GM11168 (cell line): ENCODE data around the gene SNCAIP.

ENCODE experiments used
- in situ Hi-C: fragments of 300-500 bp; cut with MboI; formaldehyde crosslinking; loops from one replicate; pipeline ENCODE4 v1.12.0; 2022; ENCODE audit warnings: low sequenced_read_pairs; ENCODE audit not compliant: unreplicated experiment

Gene SNCAIP

DNA sequence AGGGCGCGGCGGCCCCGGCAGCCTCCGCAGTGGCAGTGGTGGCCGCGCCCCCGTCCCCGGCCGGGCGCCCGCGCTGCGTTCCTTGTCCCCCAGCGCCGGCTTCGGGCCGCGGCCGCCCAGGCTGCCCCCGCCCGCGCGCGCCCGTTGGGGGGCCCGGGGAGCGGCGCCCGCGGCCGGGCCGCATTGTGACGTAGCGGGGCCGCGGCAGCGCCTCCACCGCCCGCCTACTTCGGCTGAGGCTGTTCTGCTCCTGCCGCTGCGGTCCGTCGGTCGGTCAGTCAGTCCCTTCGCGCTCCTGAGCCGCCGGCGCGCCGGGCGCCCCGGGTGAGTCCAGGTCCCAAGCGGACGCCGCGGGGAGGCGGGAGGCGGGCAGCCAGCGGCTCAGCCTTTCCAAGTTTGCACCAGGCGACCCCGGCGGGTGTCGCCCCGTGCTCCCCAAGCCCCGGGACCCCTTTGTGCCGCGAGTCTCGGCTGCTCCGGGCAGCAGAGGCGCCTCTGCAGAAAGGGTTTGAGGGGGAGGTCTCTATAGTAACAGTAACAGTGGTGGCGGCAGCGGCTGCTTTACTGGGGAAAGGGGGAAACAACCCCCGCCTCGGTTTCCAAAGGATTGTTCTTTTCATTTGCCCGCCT lies at the start of gene SNCAIP:
SNCAIP (plus strand) TSS at position 277 of the 630 bp plus-strand sequence. CDS start 78,898 bp downstream, outside the sequence.
- in situ Hi-C loops, result no loop called here

GRCh38 chr5:122263352-122264030 lies 48.5 kb upstream of the SNCAIP start:
- in situ Hi-C loops, result no loop called here

DNA sequence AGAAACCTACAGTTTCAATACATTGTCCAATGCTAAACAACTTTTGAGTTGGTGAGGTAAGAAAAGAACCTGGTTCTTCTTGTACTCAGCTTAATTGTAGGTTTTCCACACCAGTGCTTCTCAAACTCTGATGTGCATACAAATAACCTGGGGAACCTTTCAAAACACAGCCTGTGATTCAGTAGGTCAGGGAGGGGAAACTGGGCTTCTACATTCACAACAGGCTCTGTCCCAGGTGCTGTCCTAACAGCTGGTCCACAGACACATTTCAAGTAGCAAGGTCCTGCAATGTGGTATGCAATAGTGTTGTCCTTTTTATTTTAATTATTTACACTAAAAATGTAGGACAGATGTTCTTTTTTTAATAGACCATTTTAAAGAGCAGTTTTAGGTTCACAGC lies 47.4 kb upstream of the SNCAIP start:
- in situ Hi-C loops, result no loop called here

- in situ Hi-C loops, result no loop called here
These were observed 44.9 kb upstream of the SNCAIP start for GRCh38 chr5:122267185-122267584.

DNA sequence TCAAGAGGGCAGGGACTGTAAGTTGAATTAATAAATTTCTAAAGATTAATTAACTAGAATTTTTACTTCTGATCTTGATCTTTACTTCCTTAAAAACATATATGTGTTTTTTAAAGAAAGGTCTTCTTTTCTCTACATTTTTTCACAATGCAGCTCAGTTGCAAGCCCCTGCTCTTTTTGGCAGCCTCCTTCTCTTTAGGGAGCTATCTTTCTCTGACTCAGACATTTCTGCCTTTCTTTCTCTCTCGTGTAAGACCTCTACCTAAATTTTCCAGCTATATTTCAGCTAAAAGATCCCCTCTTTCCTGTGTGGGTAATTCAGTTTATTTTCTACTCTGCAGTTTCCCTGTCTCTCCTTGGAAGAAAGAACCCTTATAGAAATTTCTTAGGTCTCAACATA lies 38.3 kb upstream of the SNCAIP start:
- in situ Hi-C loops, result no loop called here

- in situ Hi-C loops, result no loop called here
These were observed 28.4 kb upstream of the SNCAIP start for GRCh38 chr5:122283592-122283991.

- in situ Hi-C loops, result no loop called here
These were observed 25.5 kb upstream of the SNCAIP start for GRCh38 chr5:122286541-122286940.

GRCh38 chr5:122287101-122287500 lies 24.9 kb upstream of the SNCAIP start:
- in situ Hi-C loops, result no loop called here

- in situ Hi-C loops, result loop anchor here (10.0 kb wide), 1 partner anchor 134 kb away; no protein-coding TSS in a partner anchor
These were observed 20.8 kb upstream of the SNCAIP start for GRCh38 chr5:122291000-122291901.

DNA sequence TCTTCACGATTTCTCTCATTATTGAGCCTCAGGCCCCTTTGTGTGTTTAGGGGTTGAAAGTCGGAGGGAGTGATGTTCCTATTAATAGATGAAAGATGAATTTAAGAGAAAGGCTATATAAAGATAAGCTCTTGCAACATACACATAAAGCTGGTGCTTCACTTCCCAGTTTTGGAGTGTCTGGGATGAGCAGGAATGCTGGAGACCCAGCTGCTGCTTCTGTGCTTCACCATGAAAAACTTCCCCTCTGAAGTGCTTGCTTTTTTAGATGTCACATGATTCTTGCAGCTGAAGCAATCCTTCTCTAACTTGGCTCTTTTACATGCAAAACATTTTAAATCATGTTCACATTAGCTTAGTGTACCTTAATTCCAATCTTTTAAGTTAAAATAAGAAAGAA lies 19.7 kb upstream of the SNCAIP start:
- in situ Hi-C loops, result loop anchor here (10.0 kb wide), 1 partner anchor 132 kb away; no protein-coding TSS in a partner anchor

DNA sequence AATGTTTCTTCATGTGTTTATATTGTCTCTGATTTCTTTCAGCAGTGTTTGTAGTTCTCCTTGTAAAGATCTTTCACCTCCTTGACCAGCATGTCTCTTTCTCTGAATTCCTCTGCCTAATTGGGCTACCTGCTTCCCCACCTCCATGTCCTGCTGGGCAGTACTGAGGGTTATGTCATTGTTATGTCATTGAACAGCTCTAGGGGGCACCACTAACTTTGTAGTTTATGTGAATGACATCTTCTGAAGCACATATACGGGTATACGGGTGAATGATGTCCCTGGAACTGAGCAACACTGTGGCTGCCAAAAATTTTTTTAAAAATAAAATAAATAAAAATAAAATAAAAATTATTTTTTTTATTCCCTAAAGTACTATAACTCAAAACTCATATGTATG lies 16.9 kb upstream of the SNCAIP start:
- in situ Hi-C loops, result loop anchor here (10.0 kb wide), 1 partner anchor 130 kb away; no protein-coding TSS in a partner anchor

DNA sequence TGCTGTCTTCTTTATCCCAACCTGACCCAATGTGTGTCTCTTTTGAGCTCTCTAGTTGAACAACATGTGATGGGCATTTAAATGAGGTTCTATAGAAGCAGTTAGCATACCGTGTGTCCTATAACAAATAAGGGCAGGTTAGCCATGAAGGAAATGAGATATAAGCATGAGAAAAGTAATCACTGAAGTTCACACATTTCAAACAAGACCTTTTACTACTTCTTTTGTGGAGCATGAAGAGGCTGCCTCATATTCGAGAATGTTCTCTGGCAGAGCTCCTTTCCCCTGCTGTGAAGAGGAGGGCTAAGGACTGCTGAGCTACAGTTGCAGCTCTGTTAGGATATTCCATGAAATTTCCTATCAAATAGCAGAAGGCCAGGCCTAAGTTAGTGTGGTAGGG lies 15.2 kb upstream of the SNCAIP start:
- in situ Hi-C loops, result loop anchor here (10.0 kb wide), 1 partner anchor 128 kb away; no protein-coding TSS in a partner anchor

GRCh38 chr5:122297587-122298298 lies 14.3 kb upstream of the SNCAIP start:
- in situ Hi-C loops, result loop anchor here (10.0 kb wide), 1 partner anchor 127 kb away; no protein-coding TSS in a partner anchor

DNA sequence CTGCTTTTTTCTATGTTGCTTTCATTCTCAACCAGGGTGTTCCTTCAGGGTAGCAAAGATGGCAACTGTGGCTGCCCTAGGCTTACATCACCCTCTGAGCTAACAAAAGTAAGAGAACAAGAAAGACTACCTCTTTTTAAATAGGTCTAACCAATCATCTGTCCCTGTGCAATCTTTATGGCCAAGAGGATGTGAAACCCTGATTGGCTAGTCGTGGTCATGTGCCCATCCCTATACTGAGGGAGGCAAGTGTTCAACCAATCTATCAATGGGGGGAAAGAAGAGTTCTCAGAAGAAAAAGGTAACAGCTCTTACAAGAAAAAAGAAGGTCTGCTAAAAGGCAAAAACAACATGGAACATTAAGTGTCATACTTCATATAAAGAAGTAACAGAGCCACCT lies 11.7 kb upstream of the SNCAIP start:
- in situ Hi-C loops, result no loop called here

- in situ Hi-C loops, result no loop called here
These were observed 11.0 kb upstream of the SNCAIP start for GRCh38 chr5:122301016-122301415.

- in situ Hi-C loops, result no loop called here
These were observed 7.4 kb upstream of the SNCAIP start for GRCh38 chr5:122304471-122305215.

DNA sequence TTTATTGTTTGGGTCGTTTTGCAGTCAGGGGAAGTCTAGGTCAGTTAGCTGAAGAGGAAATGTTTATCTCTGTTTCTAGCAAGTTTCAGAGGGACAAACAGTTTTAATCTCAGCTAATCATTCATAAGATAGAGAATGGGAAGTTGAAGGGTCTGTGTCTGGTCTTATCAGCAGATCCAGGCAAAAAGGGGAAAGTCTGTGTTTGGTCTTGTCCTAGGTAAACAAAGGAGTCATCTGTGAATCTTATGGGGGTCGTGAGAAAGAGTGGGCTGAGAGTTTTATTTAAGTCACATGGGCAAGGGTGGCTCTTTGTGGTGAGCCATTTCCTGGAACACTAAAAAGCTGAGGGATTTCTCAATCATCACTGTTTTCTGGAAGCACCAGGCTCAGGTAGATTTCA lies 5.6 kb upstream of the SNCAIP start:
- in situ Hi-C loops, result no loop called here

DNA sequence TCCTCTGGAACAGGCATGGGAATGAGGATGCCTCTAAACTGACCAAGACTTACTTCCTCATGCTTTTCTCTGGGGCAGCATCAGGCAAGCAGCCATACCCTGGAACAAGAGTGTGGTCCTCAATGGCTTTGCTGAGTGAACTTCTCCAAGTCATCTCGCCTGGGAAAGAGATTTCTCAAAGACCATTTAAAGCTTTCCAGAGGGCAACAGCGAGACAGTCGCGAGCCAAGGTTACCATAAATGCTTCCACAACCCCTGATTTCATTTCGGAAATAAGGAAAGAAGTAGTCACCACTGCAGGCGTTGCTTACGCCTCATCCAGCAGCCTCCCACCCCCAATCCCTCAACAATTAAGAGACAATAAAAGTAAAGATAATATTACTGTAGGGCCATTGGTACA lies 1.1 kb upstream of the SNCAIP start:
- in situ Hi-C loops, result no loop called here

DNA sequence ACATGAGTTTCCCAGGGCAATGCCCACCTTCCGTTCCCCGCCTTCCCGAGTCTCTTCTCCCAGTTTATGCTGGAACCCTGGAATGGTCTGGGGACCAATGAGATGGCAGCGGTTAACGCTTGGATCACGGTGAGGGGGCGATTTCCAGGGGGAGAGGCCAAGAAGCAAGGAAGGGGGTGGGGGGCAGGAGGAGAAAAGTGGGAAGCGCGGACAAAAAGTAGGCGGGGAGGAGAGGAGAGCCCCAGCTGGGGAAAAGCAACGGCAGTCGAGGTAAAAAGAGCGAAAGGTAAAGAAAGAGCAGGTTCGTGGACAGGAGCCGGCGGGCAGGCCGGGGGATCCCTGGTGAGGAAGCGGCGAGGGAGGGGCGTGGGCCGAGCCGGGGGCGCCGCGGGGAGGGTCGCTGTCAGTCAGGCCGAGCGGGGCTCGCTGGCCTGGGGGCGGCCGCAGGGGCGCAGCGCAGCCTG lies 508 bp upstream of the SNCAIP start:
- in situ Hi-C loops, result no loop called here
